ENCODE data around the gene TNFRSF1A.

TNFRSF1A gene

GRCh38 chr12:6374028-6374785 is 32.3 kb upstream of the TNFRSF1A start:
- no peak for DNase-seq (ENCODE audit: low read depth)

- no peak for DNase-seq (ENCODE audit: low read depth)
Observed at GRCh38 chr12:6373022-6373787, 31.3 kb upstream of the TNFRSF1A start.

GRCh38 chr12:6372403-6373003 is 30.6 kb upstream of the TNFRSF1A start:
- peak; percentile 82 for DNase-seq (ENCODE audit: low read depth)

- no peak for DNase-seq (ENCODE audit: low read depth)
Observed at GRCh38 chr12:6370994-6371754, 29.3 kb upstream of the TNFRSF1A start.

- DNase-seq (ENCODE audit: low read depth), result no peak
Observed at GRCh38 chr12:6370576-6370935, 28.7 kb upstream of the TNFRSF1A start.

- no peak for DNase-seq (ENCODE audit: low read depth)
Observed at GRCh38 chr12:6369916-6370575, 28.2 kb upstream of the TNFRSF1A start.

GRCh38 chr12:6368906-6369525 is 27.1 kb upstream of the TNFRSF1A start:
- no peak for DNase-seq (ENCODE audit: low read depth)

- no peak for DNase-seq (ENCODE audit: low read depth)
Observed at GRCh38 chr12:6367969-6368892, 26.4 kb upstream of the TNFRSF1A start.

GRCh38 chr12:6367065-6367968 is 25.4 kb upstream of the TNFRSF1A start:
- peak; percentile 56 for DNase-seq (ENCODE audit: low read depth)

GRCh38 chr12:6364044-6364374 is 22.1 kb upstream of the TNFRSF1A start:
- DNase-seq (ENCODE audit: low read depth), result no peak

- no peak for DNase-seq (ENCODE audit: low read depth)
Observed at GRCh38 chr12:6363330-6364043, 21.6 kb upstream of the TNFRSF1A start.

- DNase-seq (ENCODE audit: low read depth), result no peak
Observed at GRCh38 chr12:6363010-6363329, 21.1 kb upstream of the TNFRSF1A start.

- DNase-seq (ENCODE audit: low read depth), result no peak
Observed at GRCh38 chr12:6362403-6362802, 20.5 kb upstream of the TNFRSF1A start.

- DNase-seq (ENCODE audit: low read depth), result no peak
Observed at GRCh38 chr12:6361834-6362233, 20.0 kb upstream of the TNFRSF1A start.

- DNase-seq (ENCODE audit: low read depth), result no peak
Observed at GRCh38 chr12:6360578-6361490, 19.0 kb upstream of the TNFRSF1A start.

- DNase-seq (ENCODE audit: low read depth), result no peak
Observed at GRCh38 chr12:6360080-6360571, 18.2 kb upstream of the TNFRSF1A start.

GRCh38 chr12:6358881-6359280 is 17.0 kb upstream of the TNFRSF1A start:
- no peak for DNase-seq (ENCODE audit: low read depth)
